Stimulated activated CD8-positive, alpha-beta memory T cell treated with anti-CD3 and anti-CD28 coated beads, Interleukin-4, amount 100 ng/mL, for 48 hours (primary cell): ENCODE data around the gene EPHA6.

ENCODE experiments used
- DNase-seq: peaks from one replicate; pipeline ENCODE4 v3.0.0-alpha.2; 2020

The EPHA6 gene

GRCh38 chr3:97721446-97721845 is 907.1 kb downstream of the EPHA6 start:
- DNase-seq: no peak

- no peak for DNase-seq
Observed at GRCh38 chr3:97736928-97737327, 922.5 kb downstream of the EPHA6 start.

GRCh38 chr3:97738761-97739160 is 924.4 kb downstream of the EPHA6 start:
- no peak for DNase-seq

GRCh38 chr3:97742036-97742435 is 927.6 kb downstream of the EPHA6 start:
- DNase-seq: no peak

- DNase-seq: no peak
Observed at GRCh38 chr3:97744289-97744688, 929.9 kb downstream of the EPHA6 start.

- no peak for DNase-seq
Observed at GRCh38 chr3:97763586-97764406, 949.4 kb downstream of the EPHA6 start.

- peak; percentile 83 for DNase-seq
Observed at GRCh38 chr3:97764407-97765238, 950.2 kb downstream of the EPHA6 start, which contains the start of gene ARL6. ARL6 (plus strand) TSS chr3:97764758; CDS start chr3:97768108, 3,350 bp downstream.

GRCh38 chr3:97765336-97765735 is 950.9 kb downstream of the EPHA6 start:
- DNase-seq: no peak

- DNase-seq: no peak
Observed at GRCh38 chr3:97772926-97773325, 958.5 kb downstream of the EPHA6 start.

- DNase-seq: no peak
Observed at GRCh38 chr3:97778152-97778551, 963.8 kb downstream of the EPHA6 start.

GRCh38 chr3:97793420-97794019 is 979.1 kb downstream of the EPHA6 start:
- no peak for DNase-seq

GRCh38 chr3:97795951-97796350 is 981.6 kb downstream of the EPHA6 start:
- no peak for DNase-seq
